ENCODE data around the gene MYL3.
"Not testable (repeated sequence)": the region's sequence is repeated elsewhere in the genome, so short reads cannot be mapped to it uniquely, and the experiment has no call there.

MYL3 gene

DNA sequence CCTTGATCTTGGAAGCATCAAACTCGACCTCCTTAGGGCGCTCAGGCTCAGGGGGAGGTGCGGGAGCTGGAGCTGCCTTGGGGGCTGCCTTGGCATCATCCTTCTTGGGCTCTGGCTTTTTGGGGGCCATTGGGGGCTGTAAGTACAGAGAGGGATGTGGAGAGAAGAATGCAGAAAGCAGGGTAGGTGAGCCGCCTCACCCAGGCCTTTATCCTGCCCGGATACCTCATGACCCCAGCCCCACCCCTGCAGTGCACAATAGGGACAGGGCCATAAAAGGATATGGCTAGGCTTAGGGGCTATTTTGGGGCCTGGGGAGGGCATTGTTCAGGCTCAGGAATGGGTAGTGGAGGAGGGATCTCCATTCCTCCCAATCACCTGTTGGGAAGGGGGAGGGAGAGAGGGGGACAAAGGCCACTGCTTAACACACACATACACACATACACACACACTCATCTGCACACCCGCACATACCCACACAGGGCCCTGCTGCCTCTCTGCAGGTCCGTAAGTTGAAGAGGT is at the start of gene MYL3:
Gene MYL3, minus strand, starts transcription at position 184 of the 522 bp plus-strand sequence. Its CDS starts 54 bp downstream, at position 130.
- no peak for DNase-seq (ENCODE audit: low read depth in 2 of 2)

DNA sequence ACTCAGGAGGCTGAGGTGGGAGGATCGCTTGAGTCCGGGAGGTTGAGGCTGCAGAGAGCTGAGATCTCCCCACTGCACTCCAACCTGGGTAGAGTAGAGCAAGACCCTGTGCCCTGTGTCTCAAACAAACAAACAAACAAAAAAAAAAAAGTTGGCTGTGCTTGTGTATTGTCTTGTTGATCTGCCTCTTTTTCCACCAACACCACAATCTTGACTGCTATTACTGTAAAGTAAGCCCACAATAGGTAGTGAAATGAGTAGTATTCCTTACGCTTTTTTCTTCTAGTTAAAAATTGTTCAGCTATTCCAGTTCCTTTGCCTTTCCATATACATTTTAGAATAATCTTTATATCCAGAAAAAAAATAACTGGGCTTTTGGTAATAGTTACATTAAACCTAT is 49.7 kb upstream of the MYL3 start:
- DNase-seq (ENCODE audit: low read depth in 2 of 2), result no peak

DNA sequence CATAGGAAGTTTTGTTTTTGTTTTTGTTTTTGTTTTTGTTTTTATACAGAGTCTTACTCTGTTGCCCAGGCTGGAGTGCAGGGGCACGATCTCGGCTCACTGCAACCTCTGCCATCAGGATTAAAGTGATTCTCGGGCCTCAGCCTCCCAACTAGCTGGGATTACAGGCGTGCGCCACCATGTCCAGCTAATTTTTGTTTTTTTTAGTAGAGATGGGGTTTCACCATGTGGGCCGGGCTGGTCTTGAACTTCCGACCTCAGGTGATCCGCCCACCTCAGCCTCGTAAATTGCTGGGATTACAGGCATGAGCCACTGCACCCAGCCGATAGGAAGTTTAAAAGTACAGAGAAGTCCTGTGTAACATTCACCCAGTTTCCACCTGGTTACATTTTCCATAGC is 47.7 kb upstream of the MYL3 start:
- not testable (repeated sequence) for DNase-seq (ENCODE audit: low read depth in 2 of 2)

DNA sequence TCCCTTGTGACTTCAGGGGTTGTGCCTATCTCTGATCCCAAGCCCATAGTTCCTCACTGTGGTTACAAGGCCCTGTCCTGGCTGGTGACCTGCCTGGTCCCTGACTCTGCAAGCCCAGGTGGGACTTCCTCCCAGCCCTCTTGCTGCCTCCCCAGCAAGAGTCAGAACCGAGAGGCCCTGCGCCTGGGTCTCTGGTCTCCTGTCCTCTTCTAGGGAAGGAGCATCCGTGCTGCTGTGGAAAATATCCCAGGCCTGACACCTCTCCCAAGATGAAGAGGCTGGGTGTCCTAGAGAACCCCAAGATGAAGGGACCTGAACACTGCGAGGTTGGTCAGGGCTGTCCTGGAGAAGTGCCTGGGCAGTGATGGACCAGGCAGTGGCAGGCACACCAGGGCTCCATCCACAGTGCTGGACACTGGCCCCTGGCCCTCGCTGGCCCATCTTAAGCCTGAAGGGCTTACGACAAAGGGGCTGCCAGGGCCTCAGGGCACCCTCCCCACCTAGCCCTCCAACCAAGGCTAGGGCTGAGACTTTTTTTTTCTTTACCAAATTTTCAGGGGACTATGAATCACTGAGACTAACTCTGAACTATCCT is 47.0 kb upstream of the MYL3 start:
- no peak for DNase-seq (ENCODE audit: low read depth in 2 of 2)

DNA sequence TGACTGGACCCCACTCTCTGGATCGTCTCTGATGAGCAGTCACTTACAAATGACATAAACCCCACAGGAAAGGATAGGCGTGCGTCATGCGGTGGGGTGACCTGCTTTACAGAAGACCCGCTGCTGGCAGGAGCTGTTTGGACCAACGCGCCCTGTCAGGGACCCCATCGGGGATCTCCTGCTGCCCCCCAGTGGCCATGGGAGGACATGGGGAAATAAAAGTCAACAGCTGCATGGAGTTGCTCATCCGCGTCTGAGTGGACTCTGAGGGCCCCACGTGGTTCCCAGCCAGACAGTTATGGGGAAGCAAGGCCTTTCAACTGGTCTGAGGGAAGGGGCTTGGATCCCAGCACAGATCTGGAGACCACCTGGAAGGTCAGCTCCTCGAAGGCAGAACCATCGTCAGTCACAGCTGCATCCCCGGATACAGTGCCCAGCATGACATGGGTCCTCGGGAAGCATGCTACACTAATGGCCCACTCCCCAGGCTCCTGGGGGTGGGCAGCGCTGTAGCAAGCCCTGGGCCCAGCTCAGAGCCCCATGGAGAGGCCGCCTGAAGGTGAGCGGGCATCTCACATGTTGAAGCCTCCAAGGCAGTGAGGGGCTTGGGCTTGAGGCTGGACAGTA is 46.4 kb upstream of the MYL3 start:
- DNase-seq (ENCODE audit: low read depth in 2 of 2), result peak; percentile 78 to 80

DNA sequence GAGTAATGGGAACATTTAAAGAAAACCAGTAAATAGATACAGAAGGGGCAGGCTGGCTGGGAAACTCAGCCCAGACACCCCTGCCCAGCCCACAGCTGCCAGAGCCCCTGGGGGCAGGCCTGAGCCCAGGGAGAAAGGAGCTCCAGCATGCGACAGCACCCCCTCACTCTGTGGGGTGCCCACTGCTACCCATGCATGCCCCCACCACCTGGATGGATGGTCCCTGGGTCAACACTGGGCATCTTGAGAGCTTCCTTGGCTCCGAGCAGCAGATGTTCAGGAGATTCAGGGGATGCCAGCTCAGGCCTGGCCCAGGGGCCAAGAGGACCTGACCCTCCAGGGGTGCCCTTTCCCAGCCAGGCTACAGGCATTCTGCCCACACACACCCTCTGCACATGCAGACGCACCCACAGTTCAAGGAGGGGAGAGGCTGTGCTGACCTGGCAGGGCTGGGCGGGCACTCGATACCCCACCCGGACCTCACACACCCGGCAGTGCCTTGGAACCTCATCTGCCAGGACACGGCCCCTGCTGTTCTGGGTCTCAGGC is 45.8 kb upstream of the MYL3 start:
- DNase-seq (ENCODE audit: low read depth in 2 of 2), result no peak

DNA sequence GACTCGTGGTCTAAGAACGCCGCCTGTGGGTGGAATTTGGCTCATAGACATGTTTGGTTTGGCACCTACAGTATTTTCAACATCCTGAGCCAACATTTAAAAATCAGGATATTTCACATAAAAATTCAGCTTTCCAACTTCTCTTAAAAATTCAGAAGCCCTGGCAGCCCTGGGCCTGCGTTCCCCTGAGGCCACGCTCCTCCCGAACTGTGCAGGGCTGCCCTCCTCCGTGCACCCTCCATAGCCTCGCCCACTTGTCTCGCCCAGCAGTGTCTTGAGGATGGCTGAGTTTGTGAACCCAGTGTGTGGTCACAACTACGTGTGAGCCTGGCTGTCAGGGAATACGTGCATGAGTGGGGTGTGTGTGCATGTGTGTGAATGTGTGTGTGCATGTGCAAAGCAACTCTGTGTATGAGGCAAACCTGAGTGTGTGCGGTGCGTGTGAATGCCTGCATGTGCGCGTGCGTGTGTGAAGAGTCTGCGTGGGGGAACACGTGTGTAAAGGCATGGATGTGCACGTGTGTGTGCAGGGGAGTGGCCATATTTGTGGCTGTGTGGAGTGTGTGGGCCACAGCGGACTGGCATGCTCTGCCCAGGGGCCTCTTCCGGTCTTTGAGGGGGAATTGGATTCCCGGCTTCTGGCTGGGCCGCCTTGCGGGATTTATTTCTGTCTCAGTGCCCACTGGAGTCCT is 45.2 kb upstream of the MYL3 start:
- DNase-seq (ENCODE audit: low read depth in 2 of 2), result no peak

DNA sequence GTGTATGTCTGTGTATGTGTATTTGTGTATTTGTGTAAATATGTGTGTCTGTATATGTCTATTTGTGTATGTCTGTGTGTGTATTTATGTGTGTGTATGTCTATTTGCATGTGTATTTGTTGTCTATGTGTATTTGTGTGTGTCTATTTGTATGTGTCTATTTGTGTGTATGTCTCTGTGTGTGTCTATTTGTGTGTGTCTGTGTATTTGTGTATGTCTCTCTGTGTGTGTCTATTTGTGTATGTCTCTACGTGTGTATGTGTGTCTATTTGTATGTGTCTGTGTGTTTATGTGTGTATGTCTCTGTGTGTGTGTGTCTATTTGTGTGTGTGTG is 44.7 kb upstream of the MYL3 start:
- DNase-seq (ENCODE audit: low read depth in 2 of 2), result no peak

DNA sequence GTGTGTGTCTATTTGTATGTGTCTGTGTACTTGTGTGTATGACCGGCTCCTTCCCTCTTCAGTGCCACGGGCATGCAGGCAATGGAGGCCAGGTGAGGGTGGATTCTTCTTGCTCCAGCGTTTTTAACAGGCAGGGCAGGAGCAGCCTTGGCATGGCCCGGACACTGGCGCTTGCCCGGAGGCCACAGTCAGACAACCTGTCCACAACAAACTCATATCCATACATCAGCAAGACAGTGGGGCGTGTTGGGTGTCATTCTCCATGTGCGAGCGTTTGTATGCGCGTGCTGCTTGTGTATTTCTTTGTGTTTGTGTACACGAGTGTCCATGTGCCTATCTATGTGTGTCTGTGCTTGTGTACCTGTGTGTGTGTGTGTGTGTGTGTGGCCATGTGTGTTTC is 44.0 kb upstream of the MYL3 start:
- DNase-seq (ENCODE audit: low read depth in 2 of 2), result no peak

DNA sequence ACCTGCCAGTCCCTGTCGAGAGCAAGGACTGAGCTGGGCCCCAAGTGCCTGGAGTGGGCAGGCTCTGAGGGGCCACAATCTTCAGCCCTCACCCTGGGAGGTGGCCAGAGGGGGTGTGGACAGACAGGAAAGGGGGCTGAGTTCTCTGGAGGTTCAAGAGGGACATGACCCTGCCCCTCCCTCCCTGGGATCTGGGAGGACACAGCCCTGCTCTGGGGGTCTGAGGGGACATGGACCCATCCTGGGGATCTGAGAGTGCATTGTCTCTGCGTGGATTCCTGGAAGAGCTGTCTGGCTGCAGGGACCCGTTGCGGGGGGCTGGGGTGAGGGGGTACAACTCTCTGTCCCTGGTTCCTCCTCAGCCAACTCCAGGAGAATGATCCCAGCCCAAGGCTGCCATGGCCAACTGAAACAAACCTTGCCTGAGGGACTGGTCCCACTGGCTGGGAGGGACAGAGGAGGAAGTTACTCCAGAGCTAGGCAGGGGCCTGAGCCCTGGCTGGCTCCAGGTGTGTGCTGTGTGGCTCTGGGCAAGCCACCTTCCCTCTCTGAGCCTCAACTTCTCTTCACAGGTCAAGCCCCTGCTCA is 43.3 kb upstream of the MYL3 start:
- DNase-seq (ENCODE audit: low read depth in 2 of 2), result no peak

DNA sequence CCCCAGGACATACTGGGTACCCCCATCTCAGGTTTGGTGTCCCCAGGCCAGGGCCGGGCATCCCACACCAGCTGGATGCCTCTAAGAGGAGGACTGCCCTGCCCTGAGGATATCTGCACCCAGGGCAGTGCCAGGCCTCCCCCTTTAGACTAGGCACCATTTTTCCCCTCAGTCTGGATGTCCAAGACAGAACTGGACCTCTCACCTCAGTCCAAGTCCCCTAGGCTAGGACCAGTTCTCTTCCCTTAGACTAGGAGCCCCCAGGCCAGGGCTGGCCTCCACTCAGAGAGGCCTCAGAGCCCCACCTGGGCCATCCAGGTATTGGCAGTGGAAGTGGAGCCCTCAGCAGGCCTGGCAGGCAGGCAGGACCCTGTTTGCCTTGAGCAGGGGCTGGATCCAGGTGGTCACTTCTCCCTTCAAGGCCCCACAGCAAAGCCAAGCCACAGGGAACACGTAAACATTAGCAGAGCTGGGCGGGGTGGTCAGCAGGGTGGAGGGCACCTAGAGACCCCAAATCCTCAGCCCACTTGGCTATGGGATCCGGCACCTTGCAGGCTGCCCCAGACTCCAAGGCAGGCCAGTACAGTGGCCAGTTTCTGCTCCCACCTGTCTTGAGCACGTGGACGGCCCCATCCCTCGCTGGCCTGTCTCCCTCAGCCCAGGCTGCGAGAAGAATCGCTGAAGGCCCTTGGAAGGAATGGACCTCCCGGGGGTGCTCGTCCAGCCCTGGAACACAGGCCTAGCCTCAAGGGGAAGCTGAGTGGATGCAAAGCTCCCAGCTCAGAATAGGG is 42.6 kb upstream of the MYL3 start:
- DNase-seq (ENCODE audit: low read depth in 2 of 2), result no peak

DNA sequence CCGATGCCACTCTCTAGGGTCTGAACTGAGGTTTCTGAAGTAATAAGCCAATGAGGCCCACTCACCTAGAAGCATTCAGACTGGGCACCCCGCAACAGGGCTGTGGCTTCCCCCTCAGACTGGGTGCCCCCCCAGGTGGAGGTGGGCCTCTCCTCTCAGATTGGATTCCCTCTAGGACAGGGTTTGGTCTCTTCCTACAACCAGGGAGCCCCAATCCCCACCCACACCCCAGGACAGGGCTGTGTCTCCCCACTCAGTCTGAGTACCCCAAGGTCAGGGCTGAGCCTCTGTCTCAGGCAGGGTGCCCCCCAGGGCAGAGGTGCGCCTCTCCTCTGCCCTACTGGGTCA is 41.9 kb upstream of the MYL3 start:
- no peak for DNase-seq (ENCODE audit: low read depth in 2 of 2)

DNA sequence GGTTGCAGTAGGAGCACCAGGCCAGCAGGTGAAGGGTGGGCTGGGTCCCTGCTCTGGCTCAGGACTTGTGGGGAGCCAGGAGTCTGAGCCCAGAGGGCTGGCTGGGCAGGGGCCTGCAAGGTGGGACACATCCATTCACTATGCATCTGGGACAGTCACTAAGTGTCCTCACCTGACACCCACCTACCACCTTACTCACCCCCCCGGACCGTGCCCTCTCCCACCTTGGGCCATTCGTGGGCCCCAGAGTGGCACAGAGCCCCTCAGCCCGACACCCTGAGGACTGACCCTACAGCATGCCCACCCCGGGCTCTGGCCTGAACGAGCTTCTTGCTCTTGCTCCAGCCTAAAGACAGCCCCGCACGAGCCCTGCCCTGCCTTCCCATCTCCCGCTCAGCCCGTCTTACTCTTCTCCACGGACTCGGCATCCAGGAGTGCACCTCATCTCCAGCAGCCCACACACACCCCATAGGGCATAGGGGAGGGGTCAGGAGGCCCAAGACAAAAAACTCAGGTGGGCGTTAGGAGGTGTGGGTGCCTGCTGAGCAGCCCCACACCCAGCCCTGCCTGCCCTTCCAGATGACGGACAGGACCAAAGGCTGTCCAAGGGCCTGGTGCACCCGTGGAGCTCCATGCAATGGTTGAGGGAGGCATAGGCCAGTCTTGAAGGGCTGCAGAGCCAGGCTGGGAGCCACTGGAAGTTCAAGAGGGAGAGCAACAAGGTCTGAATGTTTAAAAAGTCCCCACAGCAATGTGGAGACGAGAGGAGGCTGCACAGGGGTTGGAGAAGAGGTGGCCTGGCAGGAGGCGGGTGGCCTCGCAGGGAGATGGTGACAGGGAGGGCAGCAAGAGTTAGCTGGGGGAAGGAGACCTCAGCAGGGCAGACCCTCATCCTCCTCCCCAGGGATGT is 41.3 kb upstream of the MYL3 start:
- no peak for DNase-seq (ENCODE audit: low read depth in 2 of 2)

DNA sequence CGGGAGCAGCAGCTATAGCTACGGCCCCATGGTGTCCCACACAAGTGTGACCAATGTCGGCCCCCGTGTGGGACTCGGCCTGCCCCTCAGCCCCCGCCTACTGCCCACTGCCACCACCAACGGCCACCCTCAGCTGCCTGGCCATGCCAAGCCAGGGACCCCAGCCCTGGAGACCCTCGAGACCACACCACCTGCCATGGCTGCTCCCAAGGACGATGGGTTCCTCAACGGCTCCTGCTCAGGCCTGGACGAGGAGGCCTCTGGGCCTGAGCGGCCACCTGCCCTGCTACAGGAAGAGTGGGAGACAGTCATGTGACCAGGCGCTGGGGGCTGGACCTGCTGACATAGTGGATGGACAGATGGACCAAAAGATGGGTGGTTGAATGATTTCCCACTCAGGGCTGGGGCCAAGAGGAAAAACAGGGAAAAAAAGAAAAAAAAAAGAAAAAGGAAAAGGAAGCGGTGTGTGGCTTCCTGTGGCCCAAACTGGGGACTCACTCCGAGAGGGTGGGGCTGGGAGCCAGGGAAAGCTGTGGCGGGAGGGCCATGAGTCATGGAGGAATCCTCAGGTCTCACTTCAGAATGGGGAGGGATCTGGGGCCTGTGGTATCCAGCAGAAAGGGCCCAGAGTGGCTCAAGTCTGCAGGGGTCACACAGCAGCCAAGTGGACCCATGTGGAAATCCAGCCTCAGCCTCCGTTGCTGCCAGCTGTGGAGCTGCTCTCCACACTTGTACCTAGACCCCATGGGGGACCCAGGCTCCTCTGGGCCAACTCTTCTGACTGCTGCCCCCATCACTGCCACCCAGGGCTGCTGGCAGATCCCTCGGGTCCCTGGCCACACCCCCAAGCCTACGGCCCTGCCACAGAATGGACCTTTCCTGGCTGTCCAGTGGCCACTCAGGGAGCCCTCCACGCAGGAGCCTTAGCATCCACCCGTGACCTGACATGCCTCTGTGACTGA is 40.4 kb upstream of the MYL3 start:
- DNase-seq (ENCODE audit: low read depth in 2 of 2), result no peak

DNA sequence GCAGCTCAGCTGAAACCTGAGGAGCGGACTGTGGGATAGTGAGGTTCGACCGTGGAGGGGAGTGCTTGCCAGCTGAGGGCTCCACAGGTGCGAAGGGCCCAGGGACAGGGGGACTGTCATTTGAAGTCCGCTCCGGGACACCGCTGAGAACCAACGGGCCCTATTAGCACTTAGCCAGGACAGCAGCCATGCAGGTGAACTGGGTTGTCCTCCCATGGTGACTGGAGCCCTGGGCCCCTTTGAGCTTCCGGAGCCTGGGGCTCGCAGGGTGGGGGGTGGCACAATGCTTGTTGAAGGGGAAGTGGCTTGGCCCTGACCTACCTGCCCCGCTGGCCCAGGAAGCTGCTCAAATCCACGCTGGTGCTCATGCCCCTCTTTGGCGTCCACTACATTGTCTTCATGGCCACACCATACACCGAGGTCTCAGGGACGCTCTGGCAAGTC is 39.0 kb upstream of the MYL3 start:
- no peak for DNase-seq (ENCODE audit: low read depth in 2 of 2)

DNA sequence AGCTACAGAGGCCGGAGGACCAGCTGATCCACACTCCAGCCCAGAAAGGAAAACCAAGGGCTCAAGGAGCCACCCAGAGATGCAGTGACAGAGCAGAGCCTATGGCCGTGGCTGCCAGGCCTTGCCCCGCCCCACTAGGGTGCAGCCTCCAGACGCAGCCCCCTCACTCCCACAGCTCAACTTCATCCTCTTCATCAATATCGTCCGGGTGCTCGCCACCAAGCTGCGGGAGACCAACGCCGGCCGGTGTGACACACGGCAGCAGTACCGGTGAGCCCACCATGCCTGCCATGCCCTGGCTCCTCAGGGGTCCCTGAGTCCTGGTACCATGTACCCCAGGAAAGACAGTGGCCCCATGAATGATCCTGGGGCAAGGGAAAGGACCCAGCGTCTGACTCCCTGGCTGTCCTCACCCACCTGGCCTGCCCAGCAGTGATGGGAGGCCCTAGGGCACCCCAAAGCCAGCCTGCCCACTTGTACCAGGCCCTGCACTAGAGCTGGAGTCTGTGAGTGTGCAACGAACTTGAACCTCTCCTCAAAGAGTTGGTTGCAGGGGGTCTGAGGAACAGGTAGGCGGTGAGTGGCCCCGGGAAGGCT is 38.4 kb upstream of the MYL3 start:
- no peak for DNase-seq (ENCODE audit: low read depth in 2 of 2)

DNA sequence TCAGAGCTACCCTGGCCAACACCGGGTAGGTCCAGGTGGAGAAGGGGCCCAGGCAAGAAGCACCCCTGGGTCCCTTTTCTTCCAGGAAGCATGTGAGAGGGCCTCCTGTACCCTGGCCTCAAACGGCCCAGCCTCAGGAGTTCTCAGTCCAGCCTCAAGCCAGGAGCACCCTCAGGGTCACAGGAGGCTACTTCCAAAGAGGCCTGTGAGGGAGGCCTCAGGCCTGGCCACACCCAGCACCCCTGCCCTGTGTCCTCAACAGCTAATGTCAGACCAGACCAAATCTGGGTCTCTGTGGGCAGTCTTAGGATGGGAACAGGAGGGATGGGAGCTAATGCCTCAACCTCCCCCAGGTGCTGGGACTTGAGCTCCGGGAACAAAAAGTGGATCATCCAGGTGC is 37.8 kb upstream of the MYL3 start:
- DNase-seq (ENCODE audit: low read depth in 2 of 2), result no peak

DNA sequence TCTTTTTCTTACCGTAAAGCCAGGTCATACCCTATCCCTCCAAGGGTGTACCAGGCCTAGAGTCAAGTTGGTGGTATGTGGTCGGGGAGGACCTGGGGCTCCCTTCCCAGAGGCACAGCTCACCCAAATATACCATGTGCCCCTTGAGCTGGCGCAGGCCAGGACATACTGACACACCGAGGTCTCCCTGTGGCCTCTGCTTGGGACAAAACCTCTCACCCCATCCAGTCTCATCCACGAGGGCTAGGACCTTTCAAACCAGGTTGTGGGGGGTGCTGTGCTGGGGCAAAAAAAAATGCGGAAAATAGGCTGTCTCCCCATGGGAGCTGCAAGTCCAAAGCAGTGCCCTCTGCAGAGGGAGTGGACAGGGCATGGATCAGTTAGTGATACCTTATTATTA is 37.1 kb upstream of the MYL3 start:
- DNase-seq (ENCODE audit: low read depth in 2 of 2), result no peak

DNA sequence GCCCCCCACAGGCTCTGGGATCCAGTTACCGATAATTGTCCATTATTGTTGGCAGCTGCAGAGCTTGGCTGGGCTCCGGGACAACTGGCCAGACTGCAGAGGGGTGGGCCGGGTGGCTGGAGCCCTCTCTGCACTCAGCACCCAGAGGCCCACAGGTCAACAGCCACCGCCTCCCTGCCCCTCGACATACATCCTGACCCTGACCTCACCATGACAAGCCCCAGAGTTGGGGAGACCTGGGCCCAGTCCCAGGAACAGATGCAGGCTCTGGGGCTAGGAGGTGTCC is 36.7 kb upstream of the MYL3 start:
- DNase-seq (ENCODE audit: low read depth in 2 of 2), result no peak

Measured in stimulated activated CD4-positive, alpha-beta T cell treated with anti-CD3 and anti-CD28 coated beads, Interleukin-4, amount 100 ng/mL, for 48 hours (primary cell).